ENCODE data around the gene SGCE.

GRCh38 chr7:94642838-94643653 is 12.9 kb downstream of the SGCE start:
- no peak for TF ChIP-seq REST (IDR thresholded peaks at IDR 0.05; ENCODE audit: insufficient read depth in 1 of 2, low read depth in 2 of 2, low read length in 2 of 2)
- TF ChIP-seq TAF1 (IDR thresholded peaks at IDR 0.05; ENCODE audit: borderline replicate concordance, insufficient read depth, low read length), result no peak
- TF ChIP-seq SIN3A (IDR thresholded peaks at IDR 0.05; ENCODE audit: borderline replicate concordance, insufficient read depth, low read length), result no peak
- TF ChIP-seq POLR2AphosphoS5 (IDR thresholded peaks at IDR 0.05; ENCODE audit: low read depth, low read length), result no peak
- no peak for TF ChIP-seq FOXP2 (optimal IDR thresholded peaks at IDR 0.05; ENCODE audit: borderline replicate concordance, extremely low read depth, extremely low read length, insufficient read depth)
